H1 (cell line): ENCODE data around the gene TFAP2A. TPM values are rescaled to one million over a fixed set of nuclear protein-coding genes. Genes with fewer than 3 reads are reported as not detected.

Experiments used
- CTCF ChIA-PET: fragments of 300-600 bp; sonication (Branson Sonifier 250); formaldehyde crosslinking; loops from one replicate; lab custom pipeline; 2021; ENCODE audit not compliant: partially characterized antibody; lab: Charles Lee
- POLR2A ChIA-PET: fragments of 300-600 bp; sonication (Branson Sonifier 250); formaldehyde crosslinking; loops from one replicate; lab custom pipeline; 2021; ENCODE audit warnings: inconsistent platforms; ENCODE audit not compliant: partially characterized antibody; lab: Charles Lee
- DNase-seq, 2 experiments: peaks; one replicate each; pipeline versions ENCODE4 v3.0.0 to v3.0.0-alpha.2; 2010 to 2022; ENCODE audit warnings: low spot score in 2 of 2, low read depth in 1 of 2, mixed read lengths in 1 of 2
- FAIRE-seq: peaks from 2 replicates; lab custom pipeline; 2011; peaks lifted over from hg19 to GRCh38; lab: Jason Lieb, UNC
- H2AFZ ChIP-seq: 2 replicates; pipeline ENCODE4 v1.8.1; 2012; ENCODE audit warnings: low read length, inconsistent platforms
- H2AK5ac ChIP-seq: 2 replicates; pipeline ENCODE4 v1.6.1; 2013; ENCODE audit warnings: low read depth, low read length
- H2BK120ac ChIP-seq: replicated peaks from 2 replicates; pipeline ENCODE3; 2013; ENCODE audit warnings: low read depth, low read length, inconsistent platforms
- H2BK12ac ChIP-seq: 2 replicates; pipeline ENCODE4 v1.6.1; 2013; ENCODE audit warnings: low read depth, low read length
- H2BK15ac ChIP-seq: 2 replicates; pipeline ENCODE4 v1.6.1; 2013; ENCODE audit warnings: low read length
- H2BK20ac ChIP-seq: 2 replicates; pipeline ENCODE4 v1.6.1; 2013; ENCODE audit warnings: low read length
- H2BK5ac ChIP-seq: 2 replicates; pipeline ENCODE4 v1.6.1; 2013; ENCODE audit warnings: low read depth, low read length
- H3K14ac ChIP-seq: 2 replicates; pipeline ENCODE4 v1.6.1; 2013; ENCODE audit warnings: inconsistent platforms; ENCODE audit not compliant: insufficient read length
- H3K18ac ChIP-seq: 2 replicates; pipeline ENCODE4 v1.6.1; 2013; ENCODE audit warnings: low read length; ENCODE audit errors: extremely low read depth
- H3K23ac ChIP-seq: 2 replicates; pipeline ENCODE4 v1.6.1; 2013; ENCODE audit warnings: inconsistent platforms; ENCODE audit not compliant: insufficient read length
- H3K23me2 ChIP-seq: 2 replicates; pipeline ENCODE4 v1.6.1; 2013; ENCODE audit warnings: low read depth, low read length
- H3K27ac ChIP-seq: 2 replicates; pipeline ENCODE4 v1.6.1; 2011; ENCODE audit warnings: low read depth, low read length, inconsistent platforms
- H3K27me3 ChIP-seq, 4 experiments: replicated peaks in 1 of 4; 1 replicate in 1 of 4; 2 replicates in 3 of 4; pipeline versions ENCODE4 v1.6.1 to v1.8.1; 2011 to 2013; ENCODE audit warnings: low read length in 3 of 4, mild to moderate bottlenecking in 3 of 4, inconsistent platforms in 2 of 4, mixed read lengths in 2 of 4, moderate library complexity in 1 of 4; ENCODE audit not compliant: control insufficient read depth in 3 of 4, insufficient read depth in 3 of 4; ENCODE audit errors: extremely low read depth in 1 of 4
- H3K36me3 ChIP-seq, 4 experiments: 2 replicates each; pipeline versions ENCODE4 v1.6.1 to v1.8.1; 2011 to 2013; ENCODE audit warnings: mild to moderate bottlenecking in 4 of 4, low read length in 3 of 4, moderate library complexity in 2 of 4, control low read depth in 1 of 4, inconsistent platforms in 1 of 4; ENCODE audit not compliant: insufficient read depth in 4 of 4, control insufficient read depth in 2 of 4
- H3K4ac ChIP-seq: replicated peaks from 2 replicates; pipeline ENCODE3; 2013; ENCODE audit warnings: low read length, low read depth, mixed read lengths, inconsistent platforms; ENCODE audit not compliant: insufficient read length
- H3K4me1 ChIP-seq, 4 experiments: replicated peaks in 1 of 4; 1 replicate in 1 of 4; 2 replicates in 3 of 4; pipeline versions ENCODE4 v1.6.1 to v1.8.1; 2011 to 2013; ENCODE audit warnings: low read length in 3 of 4, inconsistent platforms in 2 of 4, mixed read lengths in 1 of 4; ENCODE audit not compliant: insufficient read depth in 4 of 4, control insufficient read depth in 3 of 4
- H3K4me2 ChIP-seq, 2 experiments: 2 replicates each; pipeline versions ENCODE4 v1.6.1 to v1.8.1; 2011 to 2013; ENCODE audit warnings: low read depth in 2 of 2, low read length in 2 of 2, control low read depth in 1 of 2, inconsistent platforms in 1 of 2, mild to moderate bottlenecking in 1 of 2; ENCODE audit not compliant: insufficient read depth in 1 of 2
- H3K4me3 ChIP-seq, 4 experiments: fragments of 200-600, 300-600 bp in 1 of 4; sonication (generic), shearing (Covaris generic), sonication (Bioruptor Twin) in 1 of 4; 2 replicates each; pipeline versions ENCODE4 v1.5.1 to v1.8.1; 2011 to 2016; ENCODE audit warnings: low read length in 4 of 4, low read depth in 3 of 4, control low read depth in 2 of 4, inconsistent platforms in 2 of 4, mild to moderate bottlenecking in 2 of 4, mixed read lengths in 1 of 4, moderate library complexity in 1 of 4; ENCODE audit not compliant: insufficient read depth in 2 of 4; ENCODE audit errors: extremely low read depth in 1 of 4
- H3K56ac ChIP-seq: replicated peaks from 2 replicates; pipeline ENCODE3; 2013; ENCODE audit warnings: low read depth, mild to moderate bottlenecking, mixed read lengths, low read length, inconsistent platforms; ENCODE audit not compliant: insufficient read length
- H3K79me1 ChIP-seq: 2 replicates; pipeline ENCODE4 v1.6.1; 2013; ENCODE audit warnings: low read depth, low read length, control low read depth
- H3K79me2 ChIP-seq, 2 experiments: 2 replicates each; pipeline versions ENCODE4 v1.6.1 to v1.8.1; 2012 to 2013; ENCODE audit warnings: low read length in 2 of 2, mild to moderate bottlenecking in 2 of 2, inconsistent platforms in 1 of 2; ENCODE audit not compliant: insufficient read depth in 2 of 2, control insufficient read depth in 1 of 2
- H3K9ac ChIP-seq, 4 experiments: replicated peaks in 1 of 4; 1 replicate in 1 of 4; 2 replicates in 3 of 4; pipeline versions ENCODE4 v1.6.1 to v1.8.1; 2011 to 2013; ENCODE audit warnings: low read depth in 3 of 4, low read length in 3 of 4, control low read depth in 2 of 4, mild to moderate bottlenecking in 2 of 4, moderate library complexity in 2 of 4, inconsistent platforms in 1 of 4; ENCODE audit errors: extremely low read depth in 1 of 4
- H3K9me3 ChIP-seq, 2 experiments: 2 replicates each; pipeline versions ENCODE4 v1.6.1 to v1.8.1; 2012 to 2013; ENCODE audit warnings: mild to moderate bottlenecking in 2 of 2, moderate library complexity in 2 of 2, control low read depth in 1 of 2, inconsistent platforms in 1 of 2, low read depth in 1 of 2, low read length in 1 of 2, mixed read lengths in 1 of 2; ENCODE audit not compliant: insufficient read depth in 2 of 2
- H4K20me1 ChIP-seq, 2 experiments: replicated peaks in 1 of 2; 2 replicates each; pipeline versions ENCODE3 to v1.8.1; 2011 to 2013; ENCODE audit warnings: inconsistent platforms in 2 of 2, low read length in 2 of 2, mild to moderate bottlenecking in 1 of 2; ENCODE audit not compliant: insufficient read depth in 2 of 2, control insufficient read depth in 1 of 2
- H4K5ac ChIP-seq: 2 replicates; pipeline ENCODE4 v1.6.1; 2013; ENCODE audit warnings: low read length, low read depth, mixed read lengths, inconsistent platforms; ENCODE audit not compliant: insufficient read length
- H4K8ac ChIP-seq: 2 replicates; pipeline ENCODE4 v1.8.0; 2013; ENCODE audit warnings: mild to moderate bottlenecking, moderate library complexity, low read length, inconsistent platforms; ENCODE audit not compliant: insufficient read depth; ENCODE audit errors: extremely low read depth
- H4K91ac ChIP-seq: replicated peaks from 2 replicates; pipeline ENCODE3; 2013; ENCODE audit warnings: low read length, mixed read lengths, inconsistent platforms; ENCODE audit not compliant: insufficient read length
- WGBS, 2 experiments: shearing (Covaris generic) in 1 of 2; methylation state at CpG; one replicate each; pipeline versions ENCODE4 v1.1.6 to v1.1.7; 2013 to 2015; ENCODE audit warnings: low lambda C conversion rate in 2 of 2, mixed read lengths in 2 of 2, inconsistent platforms in 1 of 2, low coverage in 1 of 2, missing lambda C conversion rate in 1 of 2; ENCODE audit not compliant: insufficient replicate concordance in 2 of 2, insufficient coverage in 1 of 2, insufficient read length in 1 of 2; ENCODE audit errors: extremely low coverage in 1 of 2, missing lambda C conversion rate in 1 of 2; 5-methylcytosine and 5-hydroxymethylcytosine counted together
- polyA plus RNA-seq, 7 experiments: library from polyadenylated mRNA; depleted of rRNA in 3 of 7; stranded (reverse) in 5 of 7; unstranded in 2 of 7; fragments of >200 nt in 5 of 7; fragments of 200-250 nt in 2 of 7; gene quantifications; 1 replicate in 5 of 7; 2 replicates in 1 of 7; 4 replicates in 1 of 7; pipeline versions ENCODE4 v1.2.1 to v1.2.3, GENCODE V29; 2011 to 2013; ENCODE audit warnings: missing spikeins in 2 of 7, mixed read lengths in 2 of 7
- total RNA-seq: library from RNA; stranded (reverse); fragmentation: NEBNext Ultra II Directional; extraction: Animal tissue kit (Norgen Biotek cat#: 25700); gene quantifications from 2 replicates; pipeline ENCODE4 v1.2.1, GENCODE V29; 2021
- TF ChIP-seq, protein P1 (sequence below): IDR thresholded peaks from 2 replicates; pipeline ENCODE4 v1.6.1; 2012; ENCODE audit warnings: low read length, inconsistent platforms
- TF ChIP-seq, protein P2 (sequence below): IDR thresholded peaks from 2 replicates; pipeline ENCODE4 v1.6.1; 2012; ENCODE audit warnings: inconsistent platforms

Gene TFAP2A
- total and polyA plus RNA-seq, 2 of the 8 experiments (the other 6 are each of a cell fraction or from before 2014, with no cell fraction given) = 0.23 TPM; not detected in 1

DNA sequence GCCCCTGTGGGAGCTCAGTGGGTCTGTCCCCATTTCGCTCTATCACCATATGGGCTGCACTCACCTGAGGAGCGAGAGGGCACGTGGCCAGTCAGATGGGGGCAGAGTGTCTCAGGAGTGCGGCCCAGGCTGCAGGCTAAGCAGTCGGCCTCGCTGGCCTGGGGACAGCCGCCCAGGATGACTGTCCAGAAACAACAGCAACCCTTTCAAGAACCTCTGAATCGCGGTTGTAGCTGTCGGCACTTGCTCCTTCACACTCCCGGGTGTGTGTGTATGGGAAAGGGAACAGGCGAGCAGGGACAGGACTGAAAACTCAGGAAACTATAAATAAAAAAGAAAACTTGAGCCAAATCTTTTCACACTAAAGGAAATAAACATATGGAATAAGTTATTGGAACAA, 63.1 kb downstream of the TFAP2A start:
- Histone ChIP-seq H3K23me2 (no peaks in the 10 kb centered on the region), H3K4me3 (no peak overlapping the region), H2BK15ac (no peak overlapping the region), H4K20me1 (no peaks in the 10 kb centered on the region), H2AFZ (no peak overlapping the region), H4K91ac (no peak overlapping the region), H3K9me3 (no peaks in the 10 kb centered on the region), H4K8ac (no peak overlapping the region), H2AK5ac (no peak overlapping the region), H3K14ac (no peak overlapping the region), H3K4me2 (no peak overlapping the region), H3K79me2 (no peaks in the 10 kb centered on the region), H3K4ac (no peak overlapping the region), H4K5ac (no peak overlapping the region), H3K79me1 (no peaks in the 10 kb centered on the region), H2BK12ac (peak overlapping the region; percentile 50; the same call in 1 of the 2 replicates), H3K27me3 (0 out of 7 replicates have a peak, but pooled peaks cover 0 to 2% (median 0%) of the 10 kb centered on the region in 4 experiments), H3K18ac (no peak overlapping the region; the same call in 1 of the 2 replicates), H3K27ac (no peak overlapping the region), H3K36me3 (no peaks in the 10 kb centered on the region), H2BK120ac (no peak overlapping the region), H3K56ac (no peak overlapping the region), H2BK20ac (no peak overlapping the region), H3K9ac (no peak overlapping the region), H3K4me1 (no peaks in the 10 kb centered on the region), H2BK5ac (no peak overlapping the region), H3K23ac (no peak overlapping the region)
- DNase-seq (no peak), FAIRE-seq (no peak)
- CTCF ChIA-PET = interaction anchor here (1.4 to 2.3 kb wide), 3 partner anchors 29 to 103 kb away, joined by 4 to 7 read pairs (median 5); no protein-coding TSS in a partner anchor
- POLR2A ChIA-PET = no interaction called here
- TF ChIP-seq, protein P1, sequence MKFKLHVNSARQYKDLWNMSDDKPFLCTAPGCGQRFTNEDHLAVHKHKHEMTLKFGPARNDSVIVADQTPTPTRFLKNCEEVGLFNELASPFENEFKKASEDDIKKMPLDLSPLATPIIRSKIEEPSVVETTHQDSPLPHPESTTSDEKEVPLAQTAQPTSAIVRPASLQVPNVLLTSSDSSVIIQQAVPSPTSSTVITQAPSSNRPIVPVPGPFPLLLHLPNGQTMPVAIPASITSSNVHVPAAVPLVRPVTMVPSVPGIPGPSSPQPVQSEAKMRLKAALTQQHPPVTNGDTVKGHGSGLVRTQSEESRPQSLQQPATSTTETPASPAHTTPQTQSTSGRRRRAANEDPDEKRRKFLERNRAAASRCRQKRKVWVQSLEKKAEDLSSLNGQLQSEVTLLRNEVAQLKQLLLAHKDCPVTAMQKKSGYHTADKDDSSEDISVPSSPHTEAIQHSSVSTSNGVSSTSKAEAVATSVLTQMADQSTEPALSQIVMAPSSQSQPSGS = no peak
- TF ChIP-seq, protein P2, sequence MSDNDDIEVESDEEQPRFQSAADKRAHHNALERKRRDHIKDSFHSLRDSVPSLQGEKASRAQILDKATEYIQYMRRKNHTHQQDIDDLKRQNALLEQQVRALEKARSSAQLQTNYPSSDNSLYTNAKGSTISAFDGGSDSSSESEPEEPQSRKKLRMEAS = peak; percentile 34; the same call in 1 of the 2 replicates
- 87% methylated on average over 12 of the region's 12 CpGs; no CpG with 5 or more reads in 1 of the 2 experiments for WGBS, 2 experiments
